Measurements from ENCODE around the gene SMARCA2.
"Not testable (repeated sequence)": the region's sequence is repeated elsewhere in the genome, so short reads cannot be mapped to it uniquely, and the experiment has no call there.

The SMARCA2 gene

DNA sequence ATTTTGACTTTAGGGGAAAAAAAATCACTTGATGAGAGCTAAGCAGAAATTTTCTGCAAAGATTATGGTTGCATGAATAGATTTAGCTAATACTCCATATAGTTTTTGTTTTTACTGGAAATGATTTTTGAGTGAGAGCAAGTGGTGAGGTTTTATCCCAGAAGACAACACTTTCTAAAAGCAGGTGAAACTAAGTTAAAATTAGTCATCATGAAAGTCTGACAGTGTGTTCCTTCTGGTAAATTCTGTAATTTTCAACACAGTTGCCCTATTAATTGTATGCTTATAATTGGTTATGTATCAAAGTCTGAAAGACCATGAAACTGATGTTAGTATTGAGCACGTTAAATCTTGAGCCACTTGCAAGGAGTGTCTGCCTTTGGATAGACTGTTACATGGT lies 91.5 kb downstream of the SMARCA2 start:
- DNase-seq, result no peak

DNA sequence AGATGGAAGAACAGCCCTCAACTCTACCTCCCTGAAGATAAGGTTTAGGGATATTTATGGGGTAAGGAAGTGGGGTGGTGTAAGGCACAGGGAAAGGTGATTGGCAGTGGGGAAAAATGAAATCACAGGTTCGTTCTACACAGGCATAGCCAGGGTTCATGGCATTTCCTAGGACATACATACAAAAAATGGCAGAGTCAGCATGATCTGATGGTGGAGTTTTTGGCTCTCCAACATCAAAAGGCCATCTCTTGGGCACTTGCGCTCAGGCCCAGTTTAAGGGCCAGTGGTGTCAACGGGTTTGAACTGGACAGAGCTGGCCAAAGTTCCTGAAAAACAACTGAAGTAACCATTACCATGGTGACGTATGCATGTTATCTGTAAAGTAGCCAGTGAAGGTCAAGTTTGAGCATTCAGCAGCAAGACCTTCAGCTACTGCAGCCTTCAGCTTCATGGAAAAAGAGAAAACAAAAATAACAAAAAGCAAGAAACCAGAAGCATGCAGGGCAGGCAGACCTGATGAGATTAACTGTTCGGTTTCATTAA lies 92.8 kb downstream of the SMARCA2 start:
- no peak for DNase-seq

DNA sequence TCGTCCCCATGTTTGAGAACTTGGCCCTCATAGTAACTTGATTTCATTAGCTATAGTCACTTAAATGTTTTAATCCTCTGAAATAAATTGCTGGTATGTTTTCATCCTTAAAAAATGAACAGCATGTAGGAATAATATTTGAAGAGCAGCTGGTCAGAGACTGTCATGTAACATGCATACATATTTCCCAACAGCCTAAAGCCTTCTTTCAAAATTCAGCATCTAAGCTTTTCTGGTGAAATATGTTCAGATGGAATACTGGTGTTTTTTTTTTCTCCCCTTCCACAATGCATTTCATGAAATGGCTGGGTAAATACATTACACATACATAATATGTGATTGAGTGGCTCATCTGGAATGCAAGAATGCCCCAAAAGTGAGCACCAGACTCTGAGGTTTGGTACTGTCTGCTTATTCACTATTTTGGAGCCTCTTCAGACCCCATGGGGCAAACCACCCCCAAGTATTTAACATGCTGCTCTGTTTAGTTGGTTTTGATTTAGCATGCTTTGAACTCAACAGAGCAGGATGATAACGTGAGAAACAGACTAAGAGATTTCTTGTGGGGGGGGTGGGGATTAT lies 94.0 kb downstream of the SMARCA2 start:
- DNase-seq, result no peak

DNA sequence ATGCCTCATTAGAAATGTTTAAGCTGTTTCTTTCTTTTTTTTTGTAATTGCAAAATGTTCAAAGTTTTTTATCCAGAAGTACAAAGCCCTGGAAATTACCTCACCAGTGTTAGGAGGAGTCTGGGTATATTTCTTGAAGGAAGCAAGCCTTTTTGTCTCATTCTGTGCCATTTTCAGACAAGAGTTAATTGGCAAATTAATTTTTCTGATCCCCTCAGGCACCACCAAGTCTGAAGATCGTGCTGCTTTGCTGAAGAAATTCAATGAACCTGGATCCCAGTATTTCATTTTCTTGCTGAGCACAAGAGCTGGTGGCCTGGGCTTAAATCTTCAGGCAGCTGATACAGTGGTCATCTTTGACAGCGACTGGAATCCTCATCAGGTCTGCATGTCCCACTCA lies 94.9 kb downstream of the SMARCA2 start:
- DNase-seq, result no peak

DNA sequence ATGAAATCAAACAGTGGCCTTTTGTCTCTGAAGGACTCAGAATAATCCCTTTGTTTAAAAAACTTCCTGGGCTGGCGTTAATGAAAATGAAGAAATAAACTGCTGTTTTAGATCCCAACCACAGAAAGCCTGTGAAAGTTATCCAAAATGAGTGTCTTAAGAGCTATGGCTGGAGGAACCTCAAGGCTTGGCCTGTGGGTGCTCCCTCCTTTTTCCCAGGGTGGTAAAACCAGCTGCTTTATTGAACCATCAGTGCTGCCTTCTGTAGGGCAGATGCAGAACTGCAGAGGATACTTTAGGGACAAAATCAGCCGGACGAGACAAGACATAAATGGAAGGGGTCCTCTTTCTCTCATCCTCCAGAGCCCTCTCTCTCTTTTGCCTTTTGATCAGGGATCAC lies 100.9 kb downstream of the SMARCA2 start:
- no peak for DNase-seq

DNA sequence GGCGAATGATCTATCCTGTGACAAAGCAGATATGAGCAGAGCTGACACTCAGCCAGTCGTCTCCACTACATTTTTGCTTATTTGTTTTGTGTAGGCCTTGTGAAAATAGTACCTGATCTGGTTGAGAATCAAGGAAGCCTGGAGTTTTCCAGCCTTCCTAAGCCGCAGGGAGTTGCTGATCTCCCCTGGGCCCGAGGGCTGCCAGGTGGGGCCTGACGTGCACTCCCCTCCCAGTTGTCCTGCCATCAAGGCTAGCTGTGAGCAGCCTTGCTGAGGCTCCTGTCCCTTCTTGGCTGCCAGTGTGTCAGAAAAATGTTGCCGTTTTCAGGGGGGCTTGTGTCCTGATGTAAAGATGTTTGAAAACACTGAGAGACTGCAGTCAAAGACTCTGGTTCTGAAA lies 102.4 kb downstream of the SMARCA2 start:
- no peak for DNase-seq

DNA sequence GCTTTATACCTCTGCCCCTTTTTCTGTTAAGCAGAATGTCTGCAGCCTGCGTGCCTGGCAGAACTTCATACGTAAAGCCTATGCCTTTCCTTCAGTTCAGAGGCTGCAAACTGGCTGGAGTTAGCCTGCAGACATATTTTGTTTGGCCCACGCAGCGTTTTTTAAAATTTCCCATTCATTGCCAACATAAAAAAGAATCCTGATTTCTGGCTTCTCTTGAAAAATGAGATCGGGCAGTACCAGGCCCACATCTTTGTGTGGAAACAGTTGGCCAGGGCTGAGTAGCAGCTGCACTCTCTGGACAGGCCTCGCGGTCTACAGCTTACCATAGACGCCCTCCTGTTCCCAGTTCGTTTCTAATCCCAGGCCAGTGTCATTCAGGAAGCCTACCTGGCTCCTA lies 104.4 kb downstream of the SMARCA2 start:
- DNase-seq, result no peak

DNA sequence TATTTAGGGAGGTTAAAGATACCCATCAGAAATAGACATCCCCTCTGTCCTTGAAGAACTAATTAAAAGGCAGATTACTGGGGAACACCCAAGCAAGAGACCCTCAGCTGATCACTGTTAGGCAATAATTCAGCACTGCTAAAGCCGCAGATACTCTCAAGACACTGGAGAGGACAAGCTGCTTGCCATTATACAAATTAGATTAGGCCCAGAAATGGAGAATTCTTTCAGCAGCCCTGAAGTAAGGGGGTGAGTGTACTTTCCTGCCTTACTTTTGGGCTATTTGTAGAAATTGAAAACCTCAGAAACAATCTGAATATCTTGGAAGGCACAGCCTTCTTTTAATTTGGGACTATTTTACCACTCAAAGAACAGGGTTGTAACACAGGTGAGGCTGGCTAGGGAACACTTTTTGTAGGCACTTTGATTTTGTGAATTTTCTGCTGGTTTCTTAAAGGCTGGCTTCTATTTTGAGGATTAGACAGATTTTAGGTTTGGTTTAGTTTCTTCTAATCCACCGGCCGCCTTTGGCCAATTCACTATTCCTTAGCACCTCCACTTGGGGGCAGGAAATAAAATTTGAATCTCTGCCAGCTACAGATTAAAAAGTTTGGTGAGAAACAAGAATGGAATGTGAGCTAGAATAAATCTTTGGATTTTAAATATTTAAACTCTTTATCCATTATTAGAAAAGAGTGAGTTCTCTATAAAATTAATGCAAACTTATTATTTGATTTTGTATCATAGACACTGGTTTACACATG lies 106.0 kb downstream of the SMARCA2 start:
- DNase-seq, result no peak

DNA sequence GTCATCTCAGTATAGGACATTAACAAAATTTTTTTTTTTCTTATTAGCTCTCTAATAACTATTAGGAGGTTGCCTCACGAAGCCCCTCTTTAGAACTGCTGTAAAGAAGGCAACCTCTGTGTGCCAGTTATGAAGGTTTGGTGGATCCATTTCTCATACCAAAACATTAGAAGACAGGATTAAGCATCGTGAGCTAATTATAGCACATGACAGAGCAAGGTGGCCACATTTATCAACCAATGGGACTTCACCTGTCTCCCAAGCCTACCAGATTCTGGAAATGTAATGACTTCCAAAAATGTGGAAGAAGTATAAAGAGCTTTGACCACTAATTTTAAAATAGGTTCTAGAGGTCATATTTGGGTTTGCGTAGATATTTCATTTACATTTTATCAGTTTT lies 107.2 kb downstream of the SMARCA2 start:
- no peak for DNase-seq

DNA sequence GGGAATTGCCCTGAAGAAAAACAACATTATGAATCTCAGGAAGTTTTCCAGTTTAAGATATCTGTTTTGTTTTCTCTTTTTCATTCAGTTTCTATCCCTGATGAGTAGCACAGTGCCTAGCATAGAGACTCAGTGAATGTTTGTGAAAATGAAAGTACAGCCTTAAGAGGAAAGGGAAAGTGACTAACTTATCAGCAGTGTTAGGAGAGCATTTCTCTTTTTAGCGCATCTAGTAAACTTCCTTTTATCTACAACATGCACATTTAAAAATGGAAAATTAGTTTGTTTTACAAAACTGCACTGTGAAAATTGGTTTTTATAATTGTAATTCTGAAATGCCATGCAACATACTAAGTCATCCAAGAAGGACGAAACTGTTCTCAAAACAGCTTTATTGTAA lies 110.8 kb downstream of the SMARCA2 start:
- no peak for DNase-seq

DNA sequence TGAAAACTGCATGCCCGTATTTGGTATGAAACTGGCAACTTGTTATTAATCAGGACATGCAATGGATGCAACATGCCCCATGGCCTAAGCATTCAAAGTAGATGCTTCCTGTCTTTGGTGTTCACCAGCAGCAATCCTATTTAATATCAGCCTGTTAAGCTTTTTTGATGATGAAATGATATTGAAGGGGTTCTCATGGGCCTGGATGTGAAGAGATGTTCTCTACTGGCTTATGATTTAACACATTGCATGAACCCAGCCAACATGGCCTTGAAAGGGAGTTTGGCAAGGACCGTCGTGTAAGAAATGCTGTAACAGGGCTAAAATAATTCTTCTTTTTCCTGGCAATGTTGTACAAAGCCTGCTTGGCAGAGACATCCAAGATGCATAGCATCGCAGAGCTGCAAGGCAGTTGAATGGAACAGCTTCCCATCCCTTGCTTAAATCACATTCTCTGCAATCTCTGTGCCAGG lies 111.2 kb downstream of the SMARCA2 start:
- DNase-seq, result no peak

DNA sequence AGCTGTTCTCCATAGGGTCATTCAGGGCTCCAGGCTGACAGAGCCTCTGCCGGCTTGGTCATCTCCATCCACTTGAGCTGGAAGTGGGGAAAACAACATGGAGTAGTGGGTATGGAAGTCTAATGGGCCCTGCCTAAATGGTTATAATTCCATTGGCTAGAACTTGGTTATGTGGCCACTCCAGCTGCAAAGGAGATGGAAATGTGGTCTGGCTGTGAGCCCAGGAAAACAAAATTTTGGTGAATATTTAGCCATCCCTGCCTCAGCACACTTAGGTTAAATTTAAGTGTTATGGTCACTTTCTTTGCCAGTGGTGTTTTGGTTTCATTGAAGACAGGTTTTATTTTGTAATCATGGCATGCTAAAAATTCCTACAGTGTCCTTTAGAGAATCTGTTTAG lies 112.3 kb downstream of the SMARCA2 start:
- no peak for DNase-seq

DNA sequence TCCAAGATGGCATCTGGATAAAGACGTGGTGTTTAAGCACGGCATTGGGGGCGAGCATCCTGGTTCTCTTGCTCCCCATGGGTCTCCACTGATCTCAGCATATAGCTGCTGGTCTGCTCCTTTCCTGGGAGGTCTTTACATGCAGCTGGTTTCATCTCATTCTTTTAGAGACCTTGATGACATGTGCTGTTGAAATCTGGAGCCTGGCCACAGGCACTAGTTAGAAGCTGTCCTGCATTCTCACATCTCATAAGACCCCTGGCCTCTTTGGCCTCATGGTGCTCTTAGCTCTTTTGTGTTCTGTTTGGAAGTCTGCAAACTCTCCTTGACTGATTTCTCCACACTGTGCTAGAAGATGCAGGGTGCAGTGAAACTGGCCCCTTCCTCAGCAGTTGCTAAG lies 113.0 kb downstream of the SMARCA2 start:
- DNase-seq, result no peak

DNA sequence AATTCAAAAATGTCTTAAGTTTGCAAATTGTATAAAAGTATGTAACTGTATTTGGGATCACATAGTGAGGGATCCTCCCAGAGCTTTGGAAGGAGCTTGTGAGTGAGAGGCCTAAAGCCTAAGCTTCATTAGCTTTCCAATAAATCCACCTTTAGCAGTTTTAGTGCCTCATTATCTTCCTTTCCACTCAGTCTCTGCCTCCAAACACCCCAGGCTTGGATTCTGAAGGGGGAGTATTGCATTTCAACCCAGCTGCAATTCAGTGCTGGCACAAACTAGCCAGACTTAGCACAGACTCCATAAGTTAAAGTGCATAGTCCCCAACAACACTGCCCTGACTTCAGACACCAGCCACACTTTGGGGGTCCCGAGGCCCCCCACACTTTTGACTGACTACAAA lies 113.5 kb downstream of the SMARCA2 start:
- DNase-seq, result no peak

DNA sequence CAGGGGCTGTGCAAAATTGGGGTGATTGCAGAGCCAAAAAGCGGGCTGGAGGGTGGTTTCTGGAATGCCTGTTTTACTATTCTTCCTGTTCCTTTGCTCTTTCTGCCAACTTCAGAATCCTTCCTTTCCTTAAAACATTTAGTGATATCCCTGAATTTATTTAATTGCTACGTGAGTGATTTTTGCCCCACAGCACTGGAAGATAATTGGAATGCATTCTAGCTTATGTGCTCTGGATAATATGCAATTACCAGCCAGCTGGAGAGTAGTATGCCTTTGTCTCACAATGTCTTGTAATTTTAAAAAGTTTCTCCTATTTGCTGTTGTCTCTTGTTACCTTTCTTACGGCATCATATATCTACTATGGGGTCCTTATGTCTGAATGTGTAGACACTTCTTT lies 115.8 kb downstream of the SMARCA2 start:
- DNase-seq, result no peak

DNA sequence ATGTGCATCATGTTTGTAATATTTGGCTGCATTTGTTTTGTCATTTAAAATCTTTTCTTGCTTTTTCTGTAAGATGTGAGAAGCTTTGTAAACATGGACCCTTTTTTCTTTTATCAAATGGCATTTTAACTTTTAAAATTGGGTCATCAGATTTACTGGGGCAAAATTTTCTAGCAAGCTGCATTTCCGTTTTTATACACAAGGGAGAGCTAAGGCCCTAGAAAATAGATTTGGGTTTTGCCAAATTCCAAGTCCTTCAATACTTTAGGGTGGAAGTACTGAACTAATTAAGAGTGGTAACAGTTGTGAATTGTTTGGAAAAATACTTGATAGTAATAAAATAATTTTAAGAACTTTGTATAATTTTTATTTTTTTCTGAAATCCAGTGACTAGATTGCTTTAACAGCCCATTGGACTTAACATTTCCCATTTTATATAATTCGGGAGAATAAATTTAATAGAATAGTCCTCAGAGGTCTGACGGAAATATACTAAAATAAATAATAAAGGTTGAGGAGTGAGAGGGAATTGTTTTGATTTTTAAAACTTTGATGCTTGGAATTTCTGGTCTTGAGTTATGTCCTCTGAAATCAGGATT lies 117.4 kb downstream of the SMARCA2 start:
- peak; percentile 3 for DNase-seq

DNA sequence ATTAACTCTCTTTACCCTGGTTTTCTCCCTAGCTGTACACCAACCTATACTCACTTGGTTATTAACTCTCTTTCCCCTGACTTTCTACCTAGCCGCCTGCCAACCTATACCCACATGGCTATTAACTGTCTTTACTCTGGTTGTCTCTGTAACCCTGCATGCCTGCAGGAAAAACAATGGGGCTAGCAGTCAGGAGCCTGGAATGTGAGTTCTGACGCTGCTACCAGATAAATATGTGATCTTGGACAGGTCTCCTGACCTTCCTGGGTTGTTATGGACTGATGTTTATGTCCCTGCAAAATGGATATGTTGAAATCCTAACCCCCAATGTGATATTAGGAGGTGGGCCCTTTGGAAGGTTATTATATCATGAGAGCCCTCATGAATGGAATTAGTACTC lies 119.2 kb downstream of the SMARCA2 start:
- DNase-seq, result no peak

DNA sequence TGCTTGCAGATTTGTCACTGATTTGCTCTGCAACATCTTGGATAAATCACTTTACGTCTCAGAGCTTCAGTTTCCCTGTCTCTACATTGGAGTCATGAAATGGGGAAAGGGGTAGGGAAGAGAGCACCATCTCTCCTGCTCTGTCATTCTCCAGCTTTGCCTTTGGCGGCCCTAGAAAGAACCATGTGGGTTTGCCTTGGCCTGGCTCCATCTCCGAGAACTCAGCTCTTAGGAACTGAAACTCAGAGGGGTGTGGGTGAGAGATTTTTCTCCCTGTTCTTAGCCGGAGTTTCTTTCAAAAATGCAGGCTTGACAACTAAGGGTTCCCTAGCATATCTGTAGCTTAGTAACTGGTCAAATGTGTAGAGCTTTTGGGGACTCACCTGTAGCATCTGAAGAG lies 123.5 kb downstream of the SMARCA2 start:
- no peak for DNase-seq

DNA sequence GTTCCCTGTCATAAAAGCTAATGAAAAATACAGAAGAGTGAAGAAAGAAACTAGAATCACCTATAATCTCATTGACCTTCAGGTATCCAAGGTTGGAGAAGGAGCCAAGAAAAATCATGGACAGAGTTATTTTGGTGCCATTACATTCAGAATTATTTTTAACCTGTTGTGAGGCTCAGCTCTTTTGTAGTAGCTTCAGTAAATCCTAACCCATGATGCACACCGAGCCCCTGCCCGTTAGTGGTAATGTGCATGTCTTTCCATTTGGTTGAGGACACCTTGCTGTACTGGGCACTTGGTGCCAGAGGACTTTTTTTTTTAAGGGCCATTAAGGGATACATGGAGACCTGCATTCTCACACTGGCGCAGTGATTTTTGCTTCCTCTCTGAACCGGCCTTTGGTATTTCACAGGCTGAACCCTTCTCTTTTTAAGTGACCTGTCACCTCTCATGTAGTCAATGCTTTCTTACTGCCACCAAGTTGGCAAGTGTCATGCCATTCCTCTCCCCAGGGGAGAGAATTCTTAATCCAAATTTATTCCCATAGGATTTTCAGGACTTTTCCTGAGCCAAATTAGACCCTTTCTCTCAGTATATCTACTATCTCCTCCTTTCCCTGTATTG lies 125.6 kb downstream of the SMARCA2 start:
- DNase-seq, result no peak

DNA sequence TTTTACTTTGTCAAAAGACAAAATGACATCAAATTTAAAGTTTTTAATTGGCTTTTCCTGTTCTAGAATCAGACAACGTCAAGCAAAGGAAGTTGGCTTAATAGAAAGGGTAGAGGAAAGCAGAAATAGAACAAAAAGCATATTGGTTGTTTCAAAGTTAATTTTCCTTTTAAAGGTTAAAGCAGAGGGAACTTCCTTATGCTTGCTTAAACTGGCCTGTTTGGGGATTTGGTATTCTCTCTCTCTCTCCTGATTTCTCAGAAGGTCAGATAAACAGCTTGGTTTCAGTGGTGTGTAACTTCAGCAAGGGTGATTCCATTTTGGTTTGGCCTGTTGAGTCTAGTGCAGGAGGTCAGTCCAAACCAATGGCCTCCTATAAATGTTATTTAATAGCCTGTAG lies 127.1 kb downstream of the SMARCA2 start:
- DNase-seq, result no peak

DNA sequence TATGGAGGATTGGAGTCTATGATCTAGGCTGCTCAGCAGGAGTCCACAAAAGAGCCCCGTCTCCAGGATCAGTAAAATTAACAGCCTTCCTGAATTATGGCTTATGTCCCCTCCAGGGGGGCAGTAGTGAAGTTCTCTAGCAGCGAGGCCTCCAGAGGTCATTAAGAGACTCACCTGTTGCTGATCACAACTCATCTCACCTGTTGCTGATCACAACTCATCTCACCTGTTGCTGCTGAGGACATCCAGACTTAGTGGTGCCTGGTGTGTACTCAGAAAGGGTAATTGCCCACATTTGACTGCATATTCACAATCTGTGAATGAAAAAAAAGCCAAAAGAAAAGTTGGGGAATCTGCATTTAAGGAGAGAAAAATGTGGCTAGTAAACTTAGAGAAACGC lies 129.5 kb downstream of the SMARCA2 start:
- DNase-seq, result no peak

DNA sequence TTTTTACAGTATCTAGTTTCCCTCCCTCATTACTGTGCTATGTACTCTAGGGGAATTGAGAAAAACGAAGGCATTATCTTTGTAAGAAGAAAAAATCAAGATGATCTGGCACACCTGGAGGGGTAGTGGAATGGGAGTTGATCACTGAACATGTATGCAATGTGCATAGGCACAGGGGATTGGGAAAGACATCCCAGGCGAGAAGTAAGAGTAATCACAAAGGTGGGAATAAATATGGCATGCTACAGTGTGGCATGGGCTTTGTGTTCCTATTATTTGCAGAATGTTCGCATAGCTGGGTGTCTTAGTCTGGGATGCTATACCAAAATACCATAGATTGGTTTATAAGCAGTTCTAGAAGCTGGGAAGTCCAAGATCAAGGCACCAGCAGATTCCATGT lies 130.6 kb downstream of the SMARCA2 start:
- DNase-seq, result no peak

DNA sequence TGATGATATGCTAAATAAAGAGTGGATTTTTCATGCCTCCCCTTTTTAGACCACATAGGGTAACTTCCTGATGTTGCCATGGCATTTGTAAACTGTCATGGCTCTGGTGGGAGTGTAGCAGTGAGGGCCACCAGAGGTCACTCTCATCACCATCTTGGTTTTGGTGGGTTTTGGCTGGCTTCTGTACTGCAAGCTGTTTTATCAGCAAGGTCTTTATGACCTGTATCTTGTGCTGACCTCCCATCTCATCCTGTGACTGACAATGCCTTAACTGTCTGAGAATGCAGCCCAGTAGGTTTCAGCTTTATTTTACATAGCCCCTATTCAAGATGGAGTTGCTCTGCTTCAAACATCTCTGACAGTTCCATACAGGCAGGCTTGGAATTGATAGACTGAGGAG lies 131.6 kb downstream of the SMARCA2 start:
- DNase-seq, result not testable (repeated sequence)

DNA sequence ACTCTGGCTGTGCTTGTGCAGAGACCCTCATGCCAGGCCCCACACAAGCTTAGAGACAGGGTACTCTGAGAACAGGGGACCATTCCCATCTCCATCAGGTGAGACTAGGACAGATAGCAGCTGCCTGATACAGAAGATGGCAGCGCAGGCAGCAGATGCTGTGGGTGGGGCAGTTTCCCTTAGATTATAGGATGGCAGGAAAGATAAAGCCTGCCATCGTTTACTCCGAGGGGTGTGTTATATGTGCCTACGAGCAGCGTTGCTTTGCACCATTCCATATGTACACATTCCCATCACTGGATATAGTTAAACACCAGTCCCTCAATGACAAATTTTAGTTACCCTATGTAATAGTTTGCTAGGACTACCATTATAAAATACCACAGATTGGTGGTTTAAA lies 135.2 kb downstream of the SMARCA2 start:
- no peak for DNase-seq
